Rectal smooth muscle tissue (tissue), 1 donor: ENCODE results near the gene TUBGCP3.

Experiments used
- H3K27ac ChIP-seq: one replicate; pipeline ENCODE4 v1.7.0; 2013; ENCODE audit warnings: low read depth, low read length, inconsistent platforms
- H3K27me3 ChIP-seq: one replicate; pipeline ENCODE4 v1.7.0; 2013; ENCODE audit warnings: low read length; ENCODE audit not compliant: control insufficient read depth, insufficient read depth
- H3K36me3 ChIP-seq: one replicate; pipeline ENCODE4 v1.7.0; 2013; ENCODE audit warnings: low read length; ENCODE audit not compliant: control insufficient read depth, insufficient read depth
- H3K4me1 ChIP-seq: one replicate; pipeline ENCODE4 v1.7.0; 2013; ENCODE audit warnings: low read length; ENCODE audit not compliant: control insufficient read depth, insufficient read depth
- H3K4me3 ChIP-seq: one replicate; pipeline ENCODE4 v1.7.0; 2013; ENCODE audit warnings: low read length
- H3K9ac ChIP-seq: one replicate; pipeline ENCODE4 v1.7.0; 2013; ENCODE audit warnings: low read length

The TUBGCP3 gene

DNA sequence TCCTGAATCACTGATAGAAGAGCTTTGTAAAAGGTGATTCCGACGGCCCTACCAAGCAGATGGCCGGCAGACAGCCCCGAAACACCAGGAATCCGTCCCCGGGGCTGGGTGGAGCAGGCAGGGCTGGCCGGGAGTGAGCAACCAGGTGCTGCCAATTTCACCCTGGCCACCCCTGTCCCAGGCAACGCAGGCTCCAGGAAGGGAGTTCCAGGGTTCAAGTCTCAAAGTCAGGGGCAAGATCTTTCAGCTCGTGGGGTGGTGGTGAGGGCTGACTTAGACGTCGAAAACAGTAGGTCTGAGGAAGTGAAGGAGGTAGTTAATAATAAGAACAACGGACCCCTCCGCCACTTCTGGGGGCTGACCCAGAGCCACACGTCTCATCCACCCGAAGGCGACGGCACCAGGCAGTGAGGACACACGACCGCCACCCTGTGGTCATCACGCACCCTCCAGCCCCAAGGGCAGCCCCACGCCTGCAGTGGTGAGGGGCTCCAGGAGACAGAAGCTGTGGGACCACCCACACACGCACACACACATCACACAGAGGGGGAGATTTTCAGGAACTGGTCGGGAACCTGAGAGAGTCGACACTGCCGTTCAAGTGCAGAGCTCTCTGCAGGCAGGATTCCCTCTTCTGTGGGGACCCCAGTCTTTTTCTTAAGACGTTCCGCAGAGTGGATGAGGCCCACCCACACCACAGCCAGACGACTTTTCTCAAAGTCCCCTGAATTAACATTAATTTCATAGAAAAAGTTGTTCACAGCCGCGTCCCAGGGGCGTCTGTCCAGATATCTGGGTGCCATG, 144.6 kb downstream of the TUBGCP3 start:
- Histone ChIP-seq H3K36me3 (no peaks in the 10 kb centered on the region), H3K27ac (no peak overlapping the region), H3K4me3 (no peak overlapping the region), H3K9ac (no peak overlapping the region), H3K4me1 (no peaks in the 10 kb centered on the region), H3K27me3 (peaks cover 8% of the 10 kb centered on the region)

DNA sequence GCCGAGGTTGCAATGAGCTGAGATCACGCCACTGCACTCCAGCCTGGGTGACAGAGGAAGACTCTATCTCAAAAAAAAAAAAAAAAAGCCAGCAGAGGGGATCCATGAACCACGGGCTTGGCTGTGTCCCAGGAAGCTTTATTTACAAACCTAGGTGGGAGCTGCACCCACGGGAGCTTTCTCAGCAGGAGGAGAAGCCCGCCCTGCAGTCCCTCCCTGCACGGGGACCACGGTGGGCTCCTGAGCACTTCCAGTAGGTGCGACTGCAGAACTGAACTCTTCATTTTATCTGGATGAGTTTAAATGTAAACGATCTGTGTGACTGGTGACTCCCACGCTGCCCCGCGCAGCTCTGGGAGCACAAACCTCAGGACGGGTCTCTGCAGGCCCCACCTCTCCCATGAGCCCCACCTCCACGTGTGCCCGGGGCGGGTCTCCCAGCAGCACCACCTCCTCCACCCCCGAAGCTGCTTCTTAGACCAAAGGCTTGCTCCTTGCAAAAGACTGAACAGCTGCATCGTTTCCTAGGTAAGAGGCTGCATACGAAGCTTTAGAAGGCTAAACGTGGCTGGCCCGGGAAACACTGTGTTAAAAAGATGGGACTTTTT, 145.4 kb downstream of the TUBGCP3 start:
- Histone ChIP-seq H3K9ac (no peak overlapping the region), H3K4me1 (no peaks in the 10 kb centered on the region), H3K36me3 (no peaks in the 10 kb centered on the region), H3K4me3 (no peak overlapping the region), H3K27me3 (peaks cover 8% of the 10 kb centered on the region), H3K27ac (no peak overlapping the region)

DNA sequence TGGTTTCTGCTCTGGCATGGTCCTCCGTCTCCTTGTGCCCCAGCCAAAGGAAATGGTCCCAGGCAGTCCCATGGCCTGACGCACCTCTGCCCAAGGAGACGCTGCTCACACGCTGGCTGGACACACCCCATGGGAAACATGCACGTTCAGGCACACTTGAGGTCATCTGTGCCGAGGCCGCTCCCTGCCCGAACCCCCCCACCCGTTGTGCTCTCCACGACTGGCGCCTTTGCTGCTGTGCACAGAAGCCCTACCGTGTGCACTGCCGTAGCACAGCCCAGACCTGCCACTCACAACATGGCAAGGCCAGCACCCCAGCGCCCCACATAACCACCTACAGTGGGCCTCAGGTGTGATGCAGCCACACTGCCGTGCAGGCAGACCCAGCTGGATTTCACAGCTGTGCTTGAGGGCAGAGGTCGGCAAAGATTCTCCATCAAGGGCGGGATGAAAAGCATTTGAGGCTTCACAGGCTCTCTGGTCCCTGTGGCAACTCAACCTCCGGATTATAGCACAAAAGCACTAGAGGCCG, 146.1 kb downstream of the TUBGCP3 start:
- no peak overlapping the region for H3K27ac ChIP-seq
- H3K36me3 ChIP-seq, result no peaks in the 10 kb centered on the region
- no peak overlapping the region for H3K4me3 ChIP-seq
- no peaks in the 10 kb centered on the region for H3K4me1 ChIP-seq
- peaks cover 8% of the 10 kb centered on the region for H3K27me3 ChIP-seq
- no peak overlapping the region for H3K9ac ChIP-seq

DNA sequence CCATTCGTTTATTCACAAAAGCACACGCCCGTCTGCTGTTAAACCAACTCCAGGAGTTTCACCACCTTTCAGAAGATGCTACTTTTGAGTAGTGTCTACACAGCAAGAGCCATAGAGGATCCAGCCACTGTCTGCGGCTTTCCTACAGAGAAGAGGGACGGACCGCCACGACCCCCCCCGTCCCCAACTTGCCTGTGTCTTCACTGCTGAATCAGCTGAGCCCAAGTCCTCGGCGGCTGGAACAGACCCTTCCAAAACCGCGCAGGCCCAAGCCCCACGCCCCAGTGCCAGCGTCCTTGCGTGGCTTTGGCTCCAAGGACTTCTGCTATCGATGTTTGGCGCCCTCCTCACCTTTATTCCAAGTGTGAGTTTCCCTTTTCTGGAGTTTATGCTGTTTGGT, 146.7 kb downstream of the TUBGCP3 start:
- H3K36me3 ChIP-seq, result no peaks in the 10 kb centered on the region
- H3K27ac ChIP-seq, result no peak overlapping the region
- H3K27me3 ChIP-seq, result peaks cover 8% of the 10 kb centered on the region

DNA sequence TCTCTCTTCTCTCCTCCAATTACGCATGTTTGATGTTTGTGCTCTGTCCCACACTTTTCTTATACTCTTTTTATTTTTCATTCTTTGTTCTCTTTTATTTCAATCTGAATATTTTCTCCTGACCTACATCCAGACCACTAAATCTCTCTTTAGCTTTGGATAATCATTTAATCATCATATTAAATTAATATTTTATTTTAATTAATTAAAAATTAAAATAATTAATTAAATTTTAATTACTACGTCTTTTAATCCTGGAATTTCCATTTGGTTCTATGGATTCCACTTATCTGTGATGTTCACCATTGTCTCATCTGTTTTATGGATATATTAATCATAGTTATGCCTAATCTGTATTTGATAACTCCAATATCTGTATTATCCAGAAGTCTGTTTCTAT, 149.4 kb downstream of the TUBGCP3 start:
- Histone ChIP-seq H3K9ac (no peak overlapping the region), H3K27ac (no peak overlapping the region), H3K27me3 (peaks cover 5% of the 10 kb centered on the region)

More for the DNA sequence above, 146.7 kb downstream of the TUBGCP3 start:
- Histone ChIP-seq H3K9ac (no peak overlapping the region), H3K4me1 (no peaks in the 10 kb centered on the region), H3K4me3 (no peak overlapping the region)

DNA sequence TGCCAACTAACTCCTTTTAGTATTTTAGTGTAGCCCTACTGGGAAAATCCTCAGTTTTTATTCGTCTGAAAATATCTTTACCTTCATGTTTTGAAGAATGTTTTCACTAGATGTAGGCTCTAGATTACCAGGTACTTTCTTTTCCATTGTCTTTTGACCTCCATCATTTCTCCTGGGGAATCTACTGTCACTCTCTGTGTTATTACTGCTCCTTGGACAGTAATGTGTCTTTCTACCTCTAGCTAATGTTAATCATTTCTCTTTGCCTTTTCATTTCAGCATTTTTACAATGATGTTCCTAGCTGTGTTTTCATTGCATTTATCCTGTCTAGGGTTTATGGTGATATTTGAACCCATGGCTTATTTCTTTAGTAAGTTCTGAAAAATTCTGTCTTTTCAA, 149.9 kb downstream of the TUBGCP3 start:
- H3K4me3 ChIP-seq, result no peak overlapping the region
- H3K36me3 ChIP-seq, result no peaks in the 10 kb centered on the region
- H3K27me3 ChIP-seq, result peaks cover under 1% of the 10 kb centered on the region
- no peaks in the 10 kb centered on the region for H3K4me1 ChIP-seq
- no peak overlapping the region for H3K9ac ChIP-seq
- H3K27ac ChIP-seq, result no peak overlapping the region

More for the DNA sequence above, 149.4 kb downstream of the TUBGCP3 start:
- no peaks in the 10 kb centered on the region for H3K36me3 ChIP-seq
- no peak overlapping the region for H3K4me3 ChIP-seq
- H3K4me1 ChIP-seq, result no peaks in the 10 kb centered on the region

DNA sequence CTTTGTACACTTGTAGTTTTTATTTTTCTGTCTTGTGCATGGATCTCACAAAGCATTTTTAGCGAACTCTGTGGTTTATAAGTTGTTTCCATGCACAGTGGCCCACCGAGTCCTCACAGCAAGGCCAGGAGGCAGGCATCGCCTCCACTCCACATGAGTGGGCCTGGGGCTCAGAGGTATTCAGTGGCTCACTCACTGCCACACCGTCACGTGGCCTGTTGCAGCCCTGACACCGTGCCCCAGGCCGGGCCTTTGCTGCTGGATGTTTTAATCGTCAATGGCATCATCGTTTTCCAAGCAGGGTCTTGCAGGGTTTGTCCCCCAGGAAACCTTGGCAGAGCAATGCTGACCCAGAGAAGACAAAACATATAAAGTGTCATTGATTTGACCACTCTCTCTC, 152.0 kb downstream of the TUBGCP3 start:
- H3K4me1 ChIP-seq, result no peaks in the 10 kb centered on the region
- H3K27ac ChIP-seq, result no peak overlapping the region
- H3K4me3 ChIP-seq, result no peak overlapping the region
- H3K27me3 ChIP-seq, result no peaks in the 10 kb centered on the region
- H3K9ac ChIP-seq, result no peak overlapping the region
- H3K36me3 ChIP-seq, result no peaks in the 10 kb centered on the region
